DOHH2 (cell line): Measurements from ENCODE around the gene SUMO4.

Experiments
- H3F3A ChIP-seq: fragments of 200-600 bp; sonication (generic), shearing (Covaris generic); 2 replicates; pipeline ENCODE4 v1.6.0; 2016; ENCODE audit warnings: antibody characterized with exemption, mild to moderate bottlenecking; ENCODE audit not compliant: control insufficient read depth, insufficient read depth
- H3K27ac ChIP-seq: fragments of 200-600 bp; sonication (generic); 2 replicates; pipeline ENCODE4 v1.5.1; 2014; ENCODE audit warnings: low read depth, mild to moderate bottlenecking, low read length, moderate library complexity
- H3K27me3 ChIP-seq: fragments of 200-600 bp; sonication (generic); 2 replicates; pipeline ENCODE4 v1.6.1; 2014; ENCODE audit warnings: mild to moderate bottlenecking, low read length, mixed read lengths; ENCODE audit not compliant: control insufficient read depth
- H3K36me3 ChIP-seq: fragments of 200-600 bp; sonication (generic); 2 replicates; pipeline ENCODE4 v1.6.1; 2014; ENCODE audit warnings: mild to moderate bottlenecking, low read length, moderate library complexity, mixed read lengths; ENCODE audit not compliant: control insufficient read depth
- H3K4me1 ChIP-seq: fragments of 200-600 bp; sonication (generic); 2 replicates; pipeline ENCODE4 v1.6.1; 2014; ENCODE audit warnings: mild to moderate bottlenecking, low read length, mixed read lengths; ENCODE audit not compliant: control insufficient read depth
- H3K4me2 ChIP-seq: fragments of 200-600 bp; sonication (generic); 2 replicates; pipeline ENCODE4 v1.6.0; 2014; ENCODE audit warnings: mild to moderate bottlenecking, low read length, moderate library complexity
- H3K4me3 ChIP-seq: fragments of 200-600 bp; sonication (generic); 2 replicates; pipeline ENCODE4 v1.5.1; 2014; ENCODE audit warnings: mild to moderate bottlenecking, low read length, mixed read lengths
- H3K79me2 ChIP-seq: fragments of 200-600 bp; sonication (generic); 2 replicates; pipeline ENCODE4 v1.6.1; 2014; ENCODE audit warnings: mild to moderate bottlenecking, low read length, mixed read lengths; ENCODE audit not compliant: control insufficient read depth
- H3K9me2 ChIP-seq: fragments of 200-600 bp; sonication (generic); replicated peaks from 2 replicates; pipeline ENCODE4 v1.6.1; 2014; ENCODE audit warnings: mild to moderate bottlenecking, low read length, mixed read lengths; ENCODE audit not compliant: control insufficient read depth
- H3K9me3 ChIP-seq: fragments of 200-600 bp; sonication (generic); 2 replicates; pipeline ENCODE4 v1.6.1; 2014; ENCODE audit warnings: antibody characterized with exemption, low read length, mixed read lengths; ENCODE audit not compliant: control insufficient read depth, insufficient read depth
- H4K20me1 ChIP-seq: fragments of 200-600 bp; sonication (generic); 2 replicates; pipeline ENCODE4 v1.6.0; 2014; ENCODE audit warnings: low read depth, mild to moderate bottlenecking, antibody characterized with exemption, low read length, moderate library complexity; ENCODE audit not compliant: control insufficient read depth, insufficient read depth
- CTCF ChIP-seq: fragments of 200-600 bp; sonication (generic); IDR thresholded peaks from one replicate; pipeline ENCODE4 v1.5.1; 2014; ENCODE audit warnings: antibody characterized with exemption, mild to moderate bottlenecking, low read depth, low read length; ENCODE audit not compliant: poor library complexity, severe bottlenecking
- EZH2phosphoT487 ChIP-seq: fragments of 200-600 bp; sonication (generic); IDR thresholded peaks from 2 replicates; pipeline ENCODE4 v1.6.1; 2017; ENCODE audit warnings: borderline replicate concordance, mild to moderate bottlenecking, antibody characterized with exemption, low read length, moderate library complexity, mixed read lengths

The SUMO4 gene

GRCh38 chr6:149423964-149424440 is 23.9 kb downstream of the SUMO4 start:
- H3K27ac ChIP-seq: no peak overlapping the region
- no peak overlapping the region for H3K4me2 ChIP-seq
- no peaks in the 10 kb centered on the region for H4K20me1 ChIP-seq
- H3K27me3 ChIP-seq: no peaks in the 10 kb centered on the region
- no peak overlapping the region for H3K4me3 ChIP-seq
- no peaks in the 10 kb centered on the region for H3K9me3 ChIP-seq
- TF ChIP-seq EZH2phosphoT487 (no peak), CTCF (no peak)
- H3K9me2 ChIP-seq: no peaks in the 10 kb centered on the region
- no peaks in the 10 kb centered on the region for H3F3A ChIP-seq
- H3K79me2 ChIP-seq: no peaks in the 10 kb centered on the region
- H3K36me3 ChIP-seq: no peaks in the 10 kb centered on the region
- H3K4me1 ChIP-seq: no peaks in the 10 kb centered on the region

GRCh38 chr6:149425224-149425623 is 25.2 kb downstream of the SUMO4 start:
- H3K36me3 ChIP-seq: no peaks in the 10 kb centered on the region
- H3K27ac ChIP-seq: no peak overlapping the region
- no peaks in the 10 kb centered on the region for H3K9me3 ChIP-seq
- TF ChIP-seq CTCF (no peak), EZH2phosphoT487 (no peak)
- H3K27me3 ChIP-seq: no peaks in the 10 kb centered on the region
- H3K4me2 ChIP-seq: no peak overlapping the region
- no peaks in the 10 kb centered on the region for H3F3A ChIP-seq
- no peak overlapping the region for H3K4me3 ChIP-seq
- H3K4me1 ChIP-seq: no peaks in the 10 kb centered on the region
- no peaks in the 10 kb centered on the region for H3K9me2 ChIP-seq
- H3K79me2 ChIP-seq: no peaks in the 10 kb centered on the region
- no peaks in the 10 kb centered on the region for H4K20me1 ChIP-seq

- no peaks in the 10 kb centered on the region for H4K20me1 ChIP-seq
- H3F3A ChIP-seq: no peaks in the 10 kb centered on the region
- H3K4me2 ChIP-seq: no peak overlapping the region
- H3K36me3 ChIP-seq: no peaks in the 10 kb centered on the region
- H3K27ac ChIP-seq: no peak overlapping the region
- H3K9me3 ChIP-seq: no peaks in the 10 kb centered on the region
- no peaks in the 10 kb centered on the region for H3K4me1 ChIP-seq
- TF ChIP-seq EZH2phosphoT487 (no peak), CTCF (no peak)
- H3K79me2 ChIP-seq: no peaks in the 10 kb centered on the region
- no peaks in the 10 kb centered on the region for H3K9me2 ChIP-seq
- no peak overlapping the region for H3K4me3 ChIP-seq
- H3K27me3 ChIP-seq: no peaks in the 10 kb centered on the region
Measured at GRCh38 chr6:149425754-149426153, 25.7 kb downstream of the SUMO4 start.

GRCh38 chr6:149428606-149429005 is 28.5 kb downstream of the SUMO4 start:
- no peak for TF ChIP-seq CTCF
- TF ChIP-seq EZH2phosphoT487: no peak
- no peaks in the 10 kb centered on the region for H3K9me3 ChIP-seq
- H3K4me2 ChIP-seq: no peak overlapping the region
- H3K36me3 ChIP-seq: no peaks in the 10 kb centered on the region
- no peaks in the 10 kb centered on the region for H3K27me3 ChIP-seq
- H3K79me2 ChIP-seq: no peaks in the 10 kb centered on the region
- peaks cover 4% of the 10 kb centered on the region; the same call in 1 of the 2 replicates for H3K4me1 ChIP-seq
- no peaks in the 10 kb centered on the region for H3K9me2 ChIP-seq
- H3K27ac ChIP-seq: no peak overlapping the region
- H4K20me1 ChIP-seq: no peaks in the 10 kb centered on the region
- no peak overlapping the region for H3K4me3 ChIP-seq
- H3F3A ChIP-seq: no peaks in the 10 kb centered on the region
